DMS114 treated with DMSO at 0.1 percent for 48 hours (cell line): ENCODE results near the gene CCSER1.
"Not testable (repeated sequence)": the region's sequence is repeated elsewhere in the genome, so short reads cannot be mapped to it uniquely, and the experiment has no call there.

Source experiments
- DNase-seq: peaks from one replicate; lab custom pipeline; 2025; ENCODE audit not compliant: unreplicated experiment; lab: John Stamatoyannopoulos, UW

Gene CCSER1

GRCh38 chr4:90641861-90642599, 514.8 kb downstream of the CCSER1 start:
- no peak for DNase-seq

GRCh38 chr4:90643156-90643555, 516.0 kb downstream of the CCSER1 start:
- no peak for DNase-seq

GRCh38 chr4:90648311-90648710, 521.1 kb downstream of the CCSER1 start:
- no peak for DNase-seq

- no peak for DNase-seq
These were observed 521.6 kb downstream of the CCSER1 start for GRCh38 chr4:90648791-90649190.

- DNase-seq: no peak
These were observed 533.5 kb downstream of the CCSER1 start for GRCh38 chr4:90660672-90661071.

- DNase-seq: no peak
These were observed 543.0 kb downstream of the CCSER1 start for GRCh38 chr4:90670183-90670582.

GRCh38 chr4:90689739-90690138, 562.5 kb downstream of the CCSER1 start:
- DNase-seq: no peak

- no peak for DNase-seq
These were observed 568.2 kb downstream of the CCSER1 start for GRCh38 chr4:90695411-90695810.

- DNase-seq: not testable (repeated sequence)
These were observed 578.3 kb downstream of the CCSER1 start for GRCh38 chr4:90705501-90705900.

GRCh38 chr4:90715242-90715641, 588.0 kb downstream of the CCSER1 start:
- DNase-seq: no peak

GRCh38 chr4:90718931-90719330, 591.7 kb downstream of the CCSER1 start:
- no peak for DNase-seq

- no peak for DNase-seq
These were observed 600.7 kb downstream of the CCSER1 start for GRCh38 chr4:90727938-90728337.

GRCh38 chr4:90730752-90731151, 603.6 kb downstream of the CCSER1 start:
- no peak for DNase-seq

- no peak for DNase-seq
These were observed 606.0 kb downstream of the CCSER1 start for GRCh38 chr4:90733211-90733610.

GRCh38 chr4:90745176-90745575, 618.0 kb downstream of the CCSER1 start:
- DNase-seq: no peak

GRCh38 chr4:90753068-90753467, 625.9 kb downstream of the CCSER1 start:
- no peak for DNase-seq

GRCh38 chr4:90757534-90758060, 630.4 kb downstream of the CCSER1 start:
- DNase-seq: no peak

- no peak for DNase-seq
These were observed 632.9 kb downstream of the CCSER1 start for GRCh38 chr4:90760059-90760458.

- DNase-seq: no peak
These were observed 639.6 kb downstream of the CCSER1 start for GRCh38 chr4:90766837-90767236.

- DNase-seq: no peak
These were observed 642.1 kb downstream of the CCSER1 start for GRCh38 chr4:90769251-90769650.

- no peak for DNase-seq
These were observed 653.0 kb downstream of the CCSER1 start for GRCh38 chr4:90780193-90780592.

GRCh38 chr4:90786602-90787001, 659.4 kb downstream of the CCSER1 start:
- DNase-seq: no peak

- no peak for DNase-seq
These were observed 665.5 kb downstream of the CCSER1 start for GRCh38 chr4:90792696-90793095.
